ENCODE measurements around the gene OSBPL3. TPM values are rescaled to one million over a fixed set of nuclear protein-coding genes. Genes with fewer than 3 reads are reported as not detected.

The OSBPL3 gene
- polyA plus RNA-seq, 1 donor from 2014 or later = 0.26 TPM

- Histone ChIP-seq H3K9me3 (ENCODE audit: low read length) (no peaks in the 10 kb centered on the region), H3K79me2 (replicated peaks; ENCODE audit: insufficient read depth, low read length) (no peaks in the 10 kb centered on the region), H3K36me3 (ENCODE audit: insufficient read depth, low read length) (no peaks in the 10 kb centered on the region), H4K20me1 (ENCODE audit: insufficient read depth) (no peaks in the 10 kb centered on the region), H3F3A (ENCODE audit: insufficient read depth, low read length, poor library complexity, severe bottlenecking) (no peaks in the 10 kb centered on the region), H3K27ac (ENCODE audit: low read length) (no peak overlapping the region), H3K27me3 (ENCODE audit: insufficient read depth, low read depth, low read length) (no peaks in the 10 kb centered on the region), H3K9me2 (ENCODE audit: insufficient read depth, low read length) (no peaks in the 10 kb centered on the region), H3K9ac (ENCODE audit: low read length) (no peak overlapping the region), H3K4me3 (ENCODE audit: low read length) (no peak overlapping the region), H2AFZ (ENCODE audit: low read depth, low read length) (no peak overlapping the region), H3K4me2 (ENCODE audit: low read length) (no peak overlapping the region)
- no peak for TF ChIP-seq EZH2 (IDR thresholded peaks at IDR 0.05; ENCODE audit: borderline replicate concordance, insufficient read depth, low read length, poor library complexity, severe bottlenecking)
- no peak for TF ChIP-seq MXI1 (conservative IDR thresholded peaks at IDR 0.05; ENCODE audit: poor library complexity, severe bottlenecking)
- TF ChIP-seq RAD21 (conservative IDR thresholded peaks at IDR 0.05) = no peak
- TF ChIP-seq CTCF (IDR thresholded peaks at IDR 0.05; ENCODE audit: poor library complexity, severe bottlenecking) = no peak
- no peak for TF ChIP-seq EP300 (conservative IDR thresholded peaks at IDR 0.05; ENCODE audit: poor library complexity, severe bottlenecking)
- TF ChIP-seq REST (IDR thresholded peaks at IDR 0.05; ENCODE audit: borderline replicate concordance) = no peak
- TF ChIP-seq POLR2AphosphoS5 (IDR thresholded peaks at IDR 0.05) = no peak
- no peak for TF ChIP-seq SMC3 (conservative IDR thresholded peaks at IDR 0.05; ENCODE audit: poor library complexity)
- TF ChIP-seq TAF1 (IDR thresholded peaks at IDR 0.05; ENCODE audit: low read depth) = no peak
Observed at GRCh38 chr7:24910551-24911212, 69.3 kb downstream of the OSBPL3 start.

- no peaks in the 10 kb centered on the region for H3K36me3 ChIP-seq (ENCODE audit: insufficient read depth, low read length)
- no peaks in the 10 kb centered on the region for H3K27me3 ChIP-seq (ENCODE audit: insufficient read depth, low read depth, low read length)
- no peaks in the 10 kb centered on the region for H3F3A ChIP-seq (ENCODE audit: insufficient read depth, low read length, poor library complexity, severe bottlenecking)
- no peaks in the 10 kb centered on the region for H3K9me3 ChIP-seq (ENCODE audit: low read length)
- H4K20me1 ChIP-seq (ENCODE audit: insufficient read depth) = no peaks in the 10 kb centered on the region
- no peak overlapping the region for H2AFZ ChIP-seq (ENCODE audit: low read depth, low read length)
- no peak overlapping the region for H3K9ac ChIP-seq (ENCODE audit: low read length)
- H3K9me2 ChIP-seq (ENCODE audit: insufficient read depth, low read length) = no peaks in the 10 kb centered on the region
- TF ChIP-seq EZH2 (IDR thresholded peaks at IDR 0.05; ENCODE audit: borderline replicate concordance, insufficient read depth, low read length, poor library complexity, severe bottlenecking) = no peak
- TF ChIP-seq REST (IDR thresholded peaks at IDR 0.05; ENCODE audit: borderline replicate concordance) = no peak
- TF ChIP-seq RAD21 (conservative IDR thresholded peaks at IDR 0.05) = no peak
- TF ChIP-seq POLR2AphosphoS5 (IDR thresholded peaks at IDR 0.05) = no peak
- no peak for TF ChIP-seq SMC3 (conservative IDR thresholded peaks at IDR 0.05; ENCODE audit: poor library complexity)
- TF ChIP-seq TAF1 (IDR thresholded peaks at IDR 0.05; ENCODE audit: low read depth) = no peak
- no peak for TF ChIP-seq EP300 (conservative IDR thresholded peaks at IDR 0.05; ENCODE audit: poor library complexity, severe bottlenecking)
- TF ChIP-seq CTCF (IDR thresholded peaks at IDR 0.05; ENCODE audit: poor library complexity, severe bottlenecking) = no peak
- no peak for TF ChIP-seq MXI1 (conservative IDR thresholded peaks at IDR 0.05; ENCODE audit: poor library complexity, severe bottlenecking)
- H3K27ac ChIP-seq (ENCODE audit: low read length) = no peak overlapping the region
- H3K79me2 ChIP-seq (replicated peaks; ENCODE audit: insufficient read depth, low read length) = no peaks in the 10 kb centered on the region
- no peak overlapping the region for H3K4me3 ChIP-seq (ENCODE audit: low read length)
- H3K4me2 ChIP-seq (ENCODE audit: low read length) = no peak overlapping the region
Observed at GRCh38 chr7:24908727-24909126, 71.3 kb downstream of the OSBPL3 start.

All from neural cell (in vitro differentiated cells).